HepG2 (cell line): ENCODE data around the gene AIP. TPM values are rescaled to one million over a fixed set of nuclear protein-coding genes. Genes with fewer than 3 reads are reported as not detected.

Source experiments
- BHLHE40 ChIP-seq: IDR thresholded peaks from 2 replicates; pipeline ENCODE4 v1.6.1; 2011; ENCODE audit warnings: low read length, improper control_type of control experiment
- CEBPB ChIP-seq: IDR thresholded peaks from 2 replicates; pipeline ENCODE4 v1.6.1; 2011; ENCODE audit warnings: low read depth, low read length, improper control_type of control experiment, borderline replicate concordance
- CHCHD3 ChIP-seq: sonication (generic); formaldehyde crosslinking; IDR thresholded peaks from 2 replicates; pipeline ENCODE4 v1.8.0; 2022; ENCODE audit warnings: mild to moderate bottlenecking, missing genetic modification reagents, moderate library complexity
- ELF4 ChIP-seq: sonication (generic); formaldehyde crosslinking; IDR thresholded peaks from 2 replicates; pipeline ENCODE4 v1.5.0; 2020; ENCODE audit warnings: missing genetic modification reagents, mild to moderate bottlenecking, moderate library complexity, borderline replicate concordance
- GFI1 ChIP-seq: sonication (generic); formaldehyde crosslinking; IDR thresholded peaks from 2 replicates; pipeline ENCODE4 v1.5.0; 2020; ENCODE audit warnings: missing genetic modification reagents, mild to moderate bottlenecking, borderline replicate concordance
- HCFC1 ChIP-seq: fragments of 150-350 bp; IDR thresholded peaks from 2 replicates; pipeline ENCODE4 v1.6.1; 2014; ENCODE audit warnings: low read depth, low read length
- HINFP ChIP-seq: sonication (generic); formaldehyde crosslinking; IDR thresholded peaks from 2 replicates; pipeline ENCODE4 v1.4.0; 2020; ENCODE audit warnings: low read depth, mild to moderate bottlenecking, missing genetic modification reagents
- HNF4A ChIP-seq: sonication (generic); formaldehyde crosslinking; IDR thresholded peaks from 2 replicates; pipeline ENCODE4 v1.4.0; 2020; ENCODE audit warnings: missing genetic modification reagents
- KLF11 ChIP-seq: IDR thresholded peaks from 2 replicates; pipeline ENCODE4 v1.6.1; 2016; ENCODE audit warnings: missing compliant biosample characterization
- ONECUT2 ChIP-seq: sonication (generic); formaldehyde crosslinking; IDR thresholded peaks from 2 replicates; pipeline ENCODE4 v1.4.0; 2020; ENCODE audit warnings: missing genetic modification reagents
- PHF8 ChIP-seq: sonication (generic); formaldehyde crosslinking; IDR thresholded peaks from 2 replicates; pipeline ENCODE4 v1.5.0; 2020; ENCODE audit warnings: missing genetic modification reagents
- RARG ChIP-seq: sonication (generic); formaldehyde crosslinking; IDR thresholded peaks from 2 replicates; pipeline ENCODE4 v1.4.0; 2020; ENCODE audit warnings: low read depth, mild to moderate bottlenecking, missing genetic modification reagents
- RFX1 ChIP-seq: fragments of 450-650 bp; IDR thresholded peaks from 2 replicates; pipeline ENCODE4 v1.6.1; 2017
- RXRA ChIP-seq: sonication (generic); formaldehyde crosslinking; IDR thresholded peaks from 2 replicates; pipeline ENCODE4 v1.5.1; 2020; ENCODE audit warnings: missing genetic modification reagents
- SMARCC2 ChIP-seq: fragments of 450-650 bp; IDR thresholded peaks from 2 replicates; pipeline ENCODE4 v1.6.1; 2017; ENCODE audit warnings: antibody characterized with exemption, mild to moderate bottlenecking
- SP140L ChIP-seq: sonication (generic); formaldehyde crosslinking; IDR thresholded peaks from 2 replicates; pipeline ENCODE4 v1.4.0; 2020; ENCODE audit warnings: missing genetic modification reagents, borderline replicate concordance
- TEAD2 ChIP-seq: sonication (generic); formaldehyde crosslinking; IDR thresholded peaks from 2 replicates; pipeline ENCODE4 v1.9.0; 2021; ENCODE audit warnings: missing genetic modification reagents
- ZFP91 ChIP-seq: sonication (generic); formaldehyde crosslinking; IDR thresholded peaks from 2 replicates; pipeline ENCODE4 v1.9.0; 2022; ENCODE audit warnings: missing genetic modification reagents, mild to moderate bottlenecking, borderline replicate concordance
- ZIK1 ChIP-seq: sonication (generic); formaldehyde crosslinking; IDR thresholded peaks from 2 replicates; pipeline ENCODE4 v1.5.0; 2020; ENCODE audit warnings: mild to moderate bottlenecking, low read depth, missing genetic modification reagents, borderline replicate concordance
- ZNF138 ChIP-seq: sonication (generic); formaldehyde crosslinking; IDR thresholded peaks from 2 replicates; pipeline ENCODE4 v1.5.0; 2020; ENCODE audit warnings: mild to moderate bottlenecking, low read depth, missing genetic modification reagents
- ZNF232 ChIP-seq: sonication (generic); formaldehyde crosslinking; IDR thresholded peaks from 2 replicates; pipeline ENCODE4 v1.4.0; 2020; ENCODE audit warnings: missing genetic modification reagents, borderline replicate concordance
- ZNF3 ChIP-seq: IDR thresholded peaks from 2 replicates; pipeline ENCODE4 v1.7.0; 2017; ENCODE audit warnings: inconsistent platforms
- ZNF333 ChIP-seq: sonication (generic); formaldehyde crosslinking; IDR thresholded peaks from 2 replicates; pipeline ENCODE4 v1.4.0; 2020; ENCODE audit warnings: mild to moderate bottlenecking, missing genetic modification reagents, borderline replicate concordance
- ZNF570 ChIP-seq: sonication (generic); formaldehyde crosslinking; IDR thresholded peaks from 2 replicates; pipeline ENCODE4 v1.4.0; 2020; ENCODE audit warnings: mild to moderate bottlenecking, missing genetic modification reagents, borderline replicate concordance
- ZNF607 ChIP-seq: sonication (generic); formaldehyde crosslinking; IDR thresholded peaks from 2 replicates; pipeline ENCODE4 v1.5.1; 2020; ENCODE audit warnings: missing genetic modification reagents, mild to moderate bottlenecking, borderline replicate concordance
- ZSCAN21 ChIP-seq: sonication (generic); formaldehyde crosslinking; IDR thresholded peaks from 2 replicates; pipeline ENCODE4 v1.8.0; 2022; ENCODE audit warnings: mild to moderate bottlenecking, missing genetic modification reagents, moderate library complexity, borderline replicate concordance
- polyA plus RNA-seq, 8 experiments: library from polyadenylated mRNA; depleted of rRNA in 3 of 8; stranded (reverse) in 7 of 8; unstranded in 1 of 8; fragments of >200 nt; fragmentation: Illumina TruSeq in 4 of 8; extraction: Trizol in 4 of 8; gene quantifications; 2 replicates each; pipeline versions ENCODE4 v1.2.1 to v1.2.3, GENCODE V29; 2011 to 2016; ENCODE audit warnings: low read depth in 4 of 8, missing spikeins in 1 of 8, mixed read lengths in 1 of 8; ENCODE audit not compliant: insufficient read depth in 1 of 8
- total RNA-seq, 5 experiments: library from RNA; depleted of rRNA; stranded (reverse); fragments of >200 nt; fragmentation: Illumina TruSeq; extraction: Trizol; gene quantifications; 2 replicates each; pipeline ENCODE4 v1.2.3, GENCODE V29; 2016; ENCODE audit warnings: low read depth in 1 of 5

Gene AIP
- total and polyA plus RNA-seq, 2 of the 13 experiments (the other 11 are each of a cell fraction or from before 2014, with no cell fraction given), result 51.8 to 110 TPM

- TF ChIP-seq KLF11 (CRISPR knock-in tag) (peak; percentile 92; the same call in 1 of the 2 replicates), ZNF138 (CRISPR knock-in tag) (no peak; the same call in none of the 2 replicates), RXRA (peak; percentile 91), ZSCAN21 (CRISPR knock-in tag) (peak; percentile 92), SP140L (CRISPR knock-in tag) (no peak), CHCHD3 (CRISPR knock-in tag) (peak; percentile 57; the same call in 1 of the 2 replicates), HCFC1 (peak; percentile 74), RARG (CRISPR knock-in tag) (no peak), TEAD2 (CRISPR knock-in tag) (peak; percentile 90; the same call in 1 of the 2 replicates), ZNF333 (CRISPR knock-in tag) (no peak; the same call in 1 of the 2 replicates), SMARCC2 (no peak), ZIK1 (CRISPR knock-in tag) (peak; percentile 96; the same call in 1 of the 2 replicates), CEBPB (no peak), ZNF3 (0 out of 2 replicates have a peak, but pooled peaks have one; percentile 35), PHF8 (CRISPR knock-in tag) (peak; percentile 76), ONECUT2 (CRISPR knock-in tag) (peak; percentile 66), ZNF570 (CRISPR knock-in tag) (peak; percentile 51), ZFP91 (CRISPR knock-in tag) (peak; percentile 95), ELF4 (peak; percentile 89), HNF4A (CRISPR knock-in tag) (peak; percentile 58; the same call in 1 of the 2 replicates), GFI1 (CRISPR knock-in tag) (peak; percentile 89; the same call in 1 of the 2 replicates), ZNF232 (peak; percentile 91), HINFP (CRISPR knock-in tag) (peak; percentile 91), ZNF607 (CRISPR knock-in tag) (peak; percentile 99), RFX1 (no peak), BHLHE40 (no peak)
These were observed at the start of gene AIP (continued) for GRCh38 chr11:67482827-67483798.
